NCI-H187 (cell line): ENCODE data around the gene ENPP3.
"Not testable (repeated sequence)": the region's sequence is repeated elsewhere in the genome, so short reads cannot be mapped to it uniquely, and the experiment has no call there.

Experiments used
- DNase-seq, 2 experiments: peaks; one replicate each; lab custom pipeline; 2025; lab: John Stamatoyannopoulos, UW

Gene ENPP3

DNA sequence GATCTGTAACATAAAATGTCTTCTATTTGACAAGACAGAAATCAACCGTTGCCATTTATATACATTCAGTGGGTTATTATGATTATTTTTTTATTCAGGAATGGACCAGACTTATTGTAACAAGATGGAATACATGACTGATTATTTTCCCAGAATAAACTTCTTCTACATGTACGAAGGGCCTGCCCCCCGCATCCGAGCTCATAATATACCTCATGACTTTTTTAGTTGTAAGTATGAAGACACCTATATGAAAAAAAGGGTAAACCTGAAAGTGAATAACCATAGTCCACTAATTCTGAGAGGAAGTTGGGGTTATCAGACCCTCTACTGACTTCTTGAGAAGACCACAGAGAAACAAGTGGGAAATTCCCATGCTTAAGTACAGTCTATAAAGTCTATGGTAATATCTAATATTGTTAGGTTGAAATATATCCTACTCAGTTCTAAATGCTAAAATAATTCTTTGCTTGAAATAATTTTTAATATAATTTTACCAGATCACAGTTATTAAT lies 48.2 kb downstream of the ENPP3 start:
- no peak for DNase-seq

DNA sequence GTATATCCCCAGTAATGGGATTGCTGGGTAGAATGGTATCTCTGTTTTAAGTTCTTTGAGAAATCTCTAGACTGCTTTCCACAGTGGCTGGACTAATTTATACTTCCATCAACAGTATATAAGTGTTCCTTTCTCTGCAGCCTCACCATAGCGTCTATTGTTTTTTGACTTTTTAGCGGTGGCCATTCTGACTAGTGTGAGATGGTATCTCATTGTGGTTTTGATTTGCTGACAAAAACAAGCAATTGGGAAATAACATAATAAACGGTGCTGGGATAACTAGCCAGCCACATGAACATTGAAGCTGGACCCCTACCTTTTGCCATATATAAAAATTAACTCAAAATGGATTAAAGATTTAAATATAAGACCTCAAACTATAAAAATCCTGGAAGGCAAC lies 49.9 kb downstream of the ENPP3 start:
- DNase-seq: no peak

GRCh38 chr6:131688286-131688685 lies 51.2 kb downstream of the ENPP3 start:
- no peak for DNase-seq

DNA sequence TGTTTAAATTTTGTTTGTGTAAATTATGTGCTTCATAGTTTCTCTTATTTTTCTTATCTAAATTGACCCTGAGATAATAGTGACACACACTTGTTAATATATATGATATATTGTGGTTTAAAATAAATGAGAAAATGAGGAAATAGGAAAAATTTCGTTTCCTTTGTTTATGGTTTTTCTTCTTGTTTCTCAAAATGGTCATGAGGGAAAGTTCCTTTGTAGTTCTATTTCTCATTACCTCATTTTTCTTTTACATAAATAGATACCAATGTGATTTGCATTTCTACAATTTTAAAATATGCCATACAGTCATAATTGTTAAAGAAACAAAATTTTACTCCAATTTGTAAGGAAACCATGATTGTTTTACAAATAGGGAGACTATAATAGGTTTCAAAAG lies 54.9 kb downstream of the ENPP3 start:
- DNase-seq: no peak

- DNase-seq: no peak
These were observed 55.5 kb downstream of the ENPP3 start for GRCh38 chr6:131692589-131692988.

DNA sequence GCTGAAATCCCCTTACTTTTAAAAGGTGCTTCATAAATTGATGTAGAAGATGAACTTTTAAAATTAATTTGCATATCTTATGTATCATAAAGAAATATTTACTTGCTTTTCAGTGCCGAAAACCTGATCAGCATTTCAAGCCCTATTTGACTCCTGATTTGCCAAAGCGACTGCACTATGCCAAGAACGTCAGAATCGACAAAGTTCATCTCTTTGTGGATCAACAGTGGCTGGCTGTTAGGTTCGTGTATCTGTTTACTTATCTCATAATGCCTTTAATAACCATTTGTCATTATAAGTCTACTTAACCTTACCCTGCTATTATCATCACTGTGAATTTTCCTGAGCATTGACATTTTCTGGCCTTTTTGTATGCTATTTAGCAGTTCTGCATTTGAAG lies 56.3 kb downstream of the ENPP3 start:
- DNase-seq: no peak

DNA sequence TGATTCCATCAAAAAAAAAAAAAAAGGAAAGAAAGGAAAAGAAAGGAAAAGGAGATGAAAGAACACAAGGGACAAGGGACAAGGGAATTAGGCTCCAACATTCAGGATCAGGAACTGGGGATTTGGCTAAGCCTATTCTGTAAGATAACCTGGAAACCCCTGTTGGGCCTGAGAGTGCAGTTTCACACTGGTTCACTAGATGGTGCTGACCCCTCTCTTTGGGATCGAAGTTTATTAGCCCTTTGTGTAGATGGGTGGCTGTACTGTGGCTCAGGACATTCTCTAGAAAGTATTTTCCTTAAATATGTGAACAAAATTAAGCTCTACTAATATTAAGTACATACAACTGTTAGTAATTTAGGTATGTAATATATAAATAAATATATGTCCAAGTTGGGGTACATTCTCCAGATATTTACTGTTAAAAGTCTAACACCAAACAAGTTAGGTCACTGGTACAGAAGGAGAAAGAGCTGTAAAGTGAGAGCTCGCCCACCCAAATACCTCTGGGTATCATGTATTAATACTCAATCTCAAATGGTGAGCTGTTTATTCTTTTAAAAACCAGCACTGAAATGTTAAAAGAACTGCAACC lies 57.8 kb downstream of the ENPP3 start:
- DNase-seq: no peak

DNA sequence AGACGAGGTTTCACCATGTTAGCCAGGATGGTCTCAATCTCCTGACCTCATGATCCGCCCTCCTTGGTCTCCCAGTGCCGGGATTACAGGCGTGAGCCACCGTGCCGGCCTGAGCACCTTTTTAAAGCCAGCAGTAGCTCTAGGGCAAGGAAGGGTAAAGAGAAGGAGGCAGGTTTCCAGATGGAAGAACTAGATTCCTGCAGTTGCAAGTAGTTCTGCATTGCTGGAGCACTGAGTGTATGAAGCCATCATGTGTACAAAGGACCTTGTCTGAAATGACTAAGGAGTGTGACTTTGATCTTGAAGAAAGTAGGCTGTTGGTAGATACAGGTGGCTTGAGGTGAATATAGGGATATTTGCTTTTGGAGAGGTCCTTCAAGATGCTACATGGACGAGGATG lies 59.9 kb downstream of the ENPP3 start:
- no peak for DNase-seq

DNA sequence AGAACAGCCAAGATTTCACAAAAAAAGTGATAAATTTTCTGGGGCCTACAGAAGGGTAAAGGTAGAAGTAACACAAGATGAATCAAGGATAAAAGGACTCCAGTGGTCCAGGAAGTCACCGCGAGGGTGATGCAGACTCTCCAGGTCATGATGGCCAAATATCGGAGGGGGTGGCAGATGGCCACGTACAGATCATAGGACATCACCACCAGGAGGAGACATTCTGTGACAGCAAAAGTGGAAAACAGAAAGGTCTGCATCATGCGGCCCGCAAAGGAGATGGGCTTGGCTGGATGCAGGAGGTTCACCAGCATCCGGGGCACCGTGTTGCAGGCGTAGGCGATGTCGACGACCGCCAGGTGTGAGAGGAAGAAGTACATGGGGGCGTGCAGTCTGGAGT lies 63.7 kb downstream of the ENPP3 start:
- not testable (repeated sequence) for DNase-seq

DNA sequence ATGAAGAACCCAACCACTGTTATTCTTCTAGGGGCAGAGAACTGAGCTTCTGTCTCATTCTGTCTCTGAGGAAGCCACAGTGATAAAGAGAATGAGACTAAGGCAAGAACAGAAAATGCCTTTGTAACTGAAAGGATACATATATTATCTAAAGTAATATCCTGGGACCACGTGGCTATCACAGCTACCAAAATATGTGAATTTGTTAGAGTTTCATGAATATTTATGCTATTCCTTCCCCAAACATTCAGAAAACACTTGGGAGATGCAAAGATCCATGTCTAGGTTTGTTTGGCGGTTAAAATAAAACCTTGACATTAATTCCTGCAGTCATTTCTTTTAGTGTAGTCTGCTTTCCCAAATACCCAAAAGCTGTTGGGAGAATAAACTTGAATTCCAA lies 66.8 kb downstream of the ENPP3 start:
- not testable (repeated sequence) for DNase-seq

GRCh38 chr6:131710917-131711316 lies 73.8 kb downstream of the ENPP3 start, which contains the start of gene CTAGE9:
CTAGE9 (minus strand) TSS chr6:131711017; CDS start chr6:131711017, 0 bp downstream.
- DNase-seq: not testable (repeated sequence)

GRCh38 chr6:131715567-131715966 lies 78.5 kb downstream of the ENPP3 start:
- not testable (repeated sequence) for DNase-seq

DNA sequence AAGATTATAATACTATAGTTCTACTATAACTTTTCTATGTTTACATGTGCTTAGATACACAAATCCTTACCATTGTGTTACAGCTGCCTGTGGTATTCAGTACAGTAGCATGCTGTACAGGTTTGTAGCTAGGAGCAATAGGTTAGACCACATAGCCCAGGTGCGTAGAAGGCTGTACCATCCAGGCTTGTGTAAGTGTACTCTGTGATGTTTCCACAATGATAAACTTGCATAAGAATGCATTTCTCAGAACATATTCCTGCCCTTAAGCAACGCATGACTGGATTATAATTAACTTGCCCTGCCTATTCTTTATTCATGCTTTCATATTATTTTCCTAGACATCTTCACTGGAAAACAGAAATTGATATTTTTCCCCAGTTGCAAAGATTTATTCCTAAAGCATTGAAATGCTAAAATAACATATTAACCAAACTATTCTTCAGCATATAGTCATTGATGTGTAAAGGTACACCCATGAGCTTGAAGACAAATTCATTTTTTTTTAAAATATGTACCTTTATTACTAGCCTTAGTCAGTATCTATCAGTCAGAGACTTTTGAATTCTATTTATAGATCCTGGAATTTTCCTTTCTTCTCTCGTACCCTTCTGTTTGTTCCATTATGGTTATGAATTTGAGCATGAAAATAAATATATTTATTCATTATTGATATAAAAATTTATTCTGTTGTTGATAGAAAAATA lies 80.9 kb downstream of the ENPP3 start:
- DNase-seq: no peak

GRCh38 chr6:131721161-131721560 lies 84.1 kb downstream of the ENPP3 start:
- no peak for DNase-seq

GRCh38 chr6:131724114-131724513 lies 87.0 kb downstream of the ENPP3 start:
- no peak for DNase-seq

GRCh38 chr6:131727467-131727866 lies 90.4 kb downstream of the ENPP3 start:
- no peak for DNase-seq

DNA sequence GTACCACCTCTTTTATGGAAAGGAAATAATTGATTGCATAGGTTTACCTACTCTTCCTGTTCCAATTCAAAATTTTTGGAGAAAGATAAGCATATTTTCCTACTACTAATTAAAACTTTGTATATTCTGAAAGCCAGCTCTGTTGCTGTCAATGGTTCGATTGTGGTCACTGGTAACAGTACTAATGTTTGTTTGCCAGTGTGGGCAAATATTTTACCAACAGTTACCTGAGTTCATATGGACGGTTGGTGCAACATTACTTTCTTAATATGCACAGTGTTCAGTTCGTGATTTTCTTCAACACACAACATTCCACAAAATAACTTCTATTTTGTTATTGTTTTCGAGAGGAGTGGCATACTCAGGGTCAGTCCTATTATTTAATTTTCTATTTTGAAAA lies 90.8 kb downstream of the ENPP3 start:
- DNase-seq: no peak

GRCh38 chr6:131728296-131728939 lies 91.3 kb downstream of the ENPP3 start:
- no peak for DNase-seq

DNA sequence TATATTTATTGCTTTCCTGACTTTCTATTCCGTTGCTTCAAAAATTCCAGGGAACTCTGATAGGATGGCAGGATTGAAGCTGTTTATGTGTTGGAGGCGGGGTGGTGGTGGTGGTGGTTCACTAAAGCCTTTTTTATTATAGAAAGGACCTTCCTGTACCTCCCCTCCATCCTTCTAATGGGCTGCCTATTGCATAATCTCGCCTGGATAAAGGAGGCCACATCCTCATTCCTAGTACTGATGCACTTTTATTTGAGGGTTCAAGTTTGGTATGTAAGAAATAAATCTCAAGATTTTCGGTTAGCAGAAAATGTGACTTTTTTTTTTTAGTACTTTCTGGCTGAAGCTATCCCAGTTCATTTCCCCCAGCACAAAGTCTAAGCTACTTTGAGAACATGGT lies 92.4 kb downstream of the ENPP3 start:
- no peak for DNase-seq

DNA sequence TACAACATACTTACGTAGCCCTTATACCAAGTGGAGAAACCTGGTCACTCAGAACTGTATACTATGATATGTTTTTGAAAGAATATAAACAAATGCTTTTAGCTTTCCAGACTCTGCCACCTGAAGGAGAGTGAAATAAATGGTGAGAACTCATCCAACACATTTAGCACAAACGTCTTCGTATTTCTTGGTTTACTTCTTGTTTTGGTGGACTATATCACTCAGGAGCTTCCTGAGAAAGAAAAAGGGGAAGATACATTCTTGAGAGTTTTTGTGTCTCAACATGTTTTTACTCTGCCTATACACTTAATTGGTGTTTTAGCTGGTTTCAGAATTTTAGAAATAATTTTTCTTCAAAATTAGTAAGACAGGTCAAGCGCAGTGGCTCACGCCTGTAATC lies 93.2 kb downstream of the ENPP3 start:
- no peak for DNase-seq

GRCh38 chr6:131731224-131731623 lies 94.1 kb downstream of the ENPP3 start:
- no peak for DNase-seq

DNA sequence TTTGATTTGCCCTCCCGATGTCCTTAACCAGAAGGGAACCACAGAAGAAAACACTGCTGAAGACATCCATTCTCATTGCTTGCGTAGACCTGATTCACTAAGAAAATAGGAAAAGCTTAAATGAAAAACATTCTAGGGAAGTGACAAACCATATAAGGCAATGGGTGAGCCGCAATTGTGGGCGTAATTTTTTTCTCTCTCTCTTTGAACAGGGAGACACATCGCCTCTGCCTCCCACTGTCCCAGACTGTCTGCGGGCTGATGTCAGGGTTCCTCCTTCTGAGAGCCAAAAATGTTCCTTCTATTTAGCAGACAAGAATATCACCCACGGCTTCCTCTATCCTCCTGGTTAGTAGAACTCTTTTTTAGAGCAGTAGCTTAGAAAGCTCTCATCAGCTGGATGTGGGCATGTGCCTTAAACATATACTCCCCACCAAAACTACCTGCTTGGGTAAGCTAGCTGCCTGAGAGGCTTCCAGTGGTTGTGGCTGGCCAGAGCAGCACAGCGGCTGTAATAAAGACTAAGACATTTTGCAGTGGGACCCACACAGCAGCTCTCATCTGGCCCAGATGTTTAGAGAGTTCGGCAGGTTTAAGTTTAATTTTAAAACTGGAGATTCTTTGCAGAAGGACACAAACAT lies 96.4 kb downstream of the ENPP3 start:
- no peak for DNase-seq
